ENCODE results near the gene DLD.

- no peak for TF ChIP-seq YY1 (IDR thresholded peaks at IDR 0.05; ENCODE audit: insufficient read depth, insufficient read length)
- no peak for TF ChIP-seq ZNF274 (IDR thresholded peaks at IDR 0.05; ENCODE audit: low read depth, low read length)
Measured at GRCh38 chr7:107914831-107915230, 23.8 kb downstream of the DLD start.
